Measurements from ENCODE around the gene TXNIP.

DNA sequence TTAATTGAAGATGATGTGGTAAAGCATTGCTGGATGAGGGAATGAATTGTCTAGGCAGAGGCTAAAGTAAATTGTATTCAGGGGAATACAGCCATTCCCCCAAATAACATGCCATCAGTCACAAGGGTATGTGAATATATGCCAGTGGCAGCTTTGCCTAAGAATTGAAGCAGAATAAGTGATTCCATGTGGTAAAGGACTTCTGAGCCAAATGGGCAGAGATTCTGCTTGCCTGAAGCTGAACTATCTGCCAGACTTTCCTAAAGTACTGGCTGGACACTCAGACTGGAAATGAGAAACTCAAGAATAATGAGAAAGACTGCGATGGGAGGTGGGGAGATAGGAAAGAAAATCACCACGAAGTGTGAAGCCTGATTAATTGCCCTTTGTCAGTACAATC is 40.9 kb downstream of the TXNIP start:
- TF ChIP-seq, protein P1, sequence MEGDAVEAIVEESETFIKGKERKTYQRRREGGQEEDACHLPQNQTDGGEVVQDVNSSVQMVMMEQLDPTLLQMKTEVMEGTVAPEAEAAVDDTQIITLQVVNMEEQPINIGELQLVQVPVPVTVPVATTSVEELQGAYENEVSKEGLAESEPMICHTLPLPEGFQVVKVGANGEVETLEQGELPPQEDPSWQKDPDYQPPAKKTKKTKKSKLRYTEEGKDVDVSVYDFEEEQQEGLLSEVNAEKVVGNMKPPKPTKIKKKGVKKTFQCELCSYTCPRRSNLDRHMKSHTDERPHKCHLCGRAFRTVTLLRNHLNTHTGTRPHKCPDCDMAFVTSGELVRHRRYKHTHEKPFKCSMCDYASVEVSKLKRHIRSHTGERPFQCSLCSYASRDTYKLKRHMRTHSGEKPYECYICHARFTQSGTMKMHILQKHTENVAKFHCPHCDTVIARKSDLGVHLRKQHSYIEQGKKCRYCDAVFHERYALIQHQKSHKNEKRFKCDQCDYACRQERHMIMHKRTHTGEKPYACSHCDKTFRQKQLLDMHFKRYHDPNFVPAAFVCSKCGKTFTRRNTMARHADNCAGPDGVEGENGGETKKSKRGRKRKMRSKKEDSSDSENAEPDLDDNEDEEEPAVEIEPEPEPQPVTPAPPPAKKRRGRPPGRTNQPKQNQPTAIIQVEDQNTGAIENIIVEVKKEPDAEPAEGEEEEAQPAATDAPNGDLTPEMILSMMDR (IDR thresholded peaks at IDR 0.05): no peak
- no peak for TF ChIP-seq POLR2A (IDR thresholded peaks at IDR 0.05)

All from esophagus squamous epithelium (tissue), 4 donors.